Thoracic aorta (tissue), 2 donors: ENCODE results near the gene RBFOX2. TPM values are rescaled to one million over a fixed set of nuclear protein-coding genes. Genes with fewer than 3 reads are reported as not detected.
"Not testable (repeated sequence)": the region's sequence is repeated elsewhere in the genome, so short reads cannot be mapped to it uniquely, and the experiment has no call there.

Experiments used
- ATAC-seq: fragments of 150-250 bp; one replicate; pipeline ENCODE4 v1.8.0; 2017; ENCODE audit warnings: low read depth; ENCODE audit not compliant: insufficient number of reproducible peaks, low FRiP score
- DNase-seq: peaks from one replicate; pipeline ENCODE4 v3.0.0-alpha.2; 2020; ENCODE audit warnings: low spot score
- H3K27ac ChIP-seq, 2 donors: fragments of 200-600 bp; sonication (generic); 1 replicate in 1 of 2; 2 replicates in 1 of 2; pipeline ENCODE4 v1.5.1; 2016; ENCODE audit warnings: mild to moderate bottlenecking in 2 of 2, moderate library complexity in 2 of 2
- H3K27me3 ChIP-seq: fragments of 200-600 bp; sonication (generic); replicated peaks from 2 replicates; pipeline ENCODE4 v1.6.0; 2016; ENCODE audit warnings: mild to moderate bottlenecking; ENCODE audit not compliant: insufficient read depth
- H3K36me3 ChIP-seq: fragments of 200-600 bp; sonication (generic); one replicate; pipeline ENCODE4 v1.5.1; 2016
- H3K4me1 ChIP-seq, 2 donors: fragments of 200-600 bp; sonication (generic); 1 replicate in 1 of 2; 2 replicates in 1 of 2; pipeline versions ENCODE4 v1.5.1 to v1.6.0; 2016; ENCODE audit warnings: low read depth in 2 of 2, mild to moderate bottlenecking in 1 of 2; ENCODE audit not compliant: control insufficient read depth in 1 of 2
- H3K4me3 ChIP-seq: fragments of 200-600 bp; sonication (generic); 2 replicates; pipeline ENCODE4 v1.5.1; 2016; ENCODE audit warnings: mild to moderate bottlenecking
- H3K9me3 ChIP-seq: fragments of 200-600 bp; sonication (generic); 2 replicates; pipeline ENCODE4 v1.5.1; 2016
- total RNA-seq, 2 donors: library from RNA; depleted of rRNA; stranded (reverse); fragments of >200 nt; gene quantifications; one replicate each; pipeline versions ENCODE4 v1.1.0 to v1.2.3, GENCODE V29; 2016
- TF ChIP-seq, protein P1 (sequence below): fragments of 200-600 bp; sonication (generic); IDR thresholded peaks from one replicate; pipeline ENCODE4 v1.5.1; 2019; ENCODE audit warnings: antibody characterized with exemption

The RBFOX2 gene
- total RNA-seq = 100 to 1,000 TPM; 117 to 143 TPM

- TF ChIP-seq, protein P1, sequence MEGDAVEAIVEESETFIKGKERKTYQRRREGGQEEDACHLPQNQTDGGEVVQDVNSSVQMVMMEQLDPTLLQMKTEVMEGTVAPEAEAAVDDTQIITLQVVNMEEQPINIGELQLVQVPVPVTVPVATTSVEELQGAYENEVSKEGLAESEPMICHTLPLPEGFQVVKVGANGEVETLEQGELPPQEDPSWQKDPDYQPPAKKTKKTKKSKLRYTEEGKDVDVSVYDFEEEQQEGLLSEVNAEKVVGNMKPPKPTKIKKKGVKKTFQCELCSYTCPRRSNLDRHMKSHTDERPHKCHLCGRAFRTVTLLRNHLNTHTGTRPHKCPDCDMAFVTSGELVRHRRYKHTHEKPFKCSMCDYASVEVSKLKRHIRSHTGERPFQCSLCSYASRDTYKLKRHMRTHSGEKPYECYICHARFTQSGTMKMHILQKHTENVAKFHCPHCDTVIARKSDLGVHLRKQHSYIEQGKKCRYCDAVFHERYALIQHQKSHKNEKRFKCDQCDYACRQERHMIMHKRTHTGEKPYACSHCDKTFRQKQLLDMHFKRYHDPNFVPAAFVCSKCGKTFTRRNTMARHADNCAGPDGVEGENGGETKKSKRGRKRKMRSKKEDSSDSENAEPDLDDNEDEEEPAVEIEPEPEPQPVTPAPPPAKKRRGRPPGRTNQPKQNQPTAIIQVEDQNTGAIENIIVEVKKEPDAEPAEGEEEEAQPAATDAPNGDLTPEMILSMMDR = no peak
- Histone ChIP-seq H3K9me3 (no peaks in the 10 kb centered on the region), H3K4me1 (peaks cover 6 to 14% of the 10 kb centered on the region in 2 donors), H3K27ac (peak within 1 kb of the TSS; percentile 83 to 97), H3K4me3 (peak within 1 kb of the TSS; percentile 94), H3K36me3 (peaks cover 8% of the 10 kb centered on the region), H3K27me3 (no peaks in the 10 kb centered on the region)
- DNase-seq (peak; percentile 93), ATAC-seq (peak; percentile 89)
Observed at GRCh38 chr22:36028646-36029405, at the start of gene RBFOX2. TSS of gene RBFOX2 (minus strand) at chr22:36028824. CDS start at chr22:36028425, 399 bp downstream.

DNA sequence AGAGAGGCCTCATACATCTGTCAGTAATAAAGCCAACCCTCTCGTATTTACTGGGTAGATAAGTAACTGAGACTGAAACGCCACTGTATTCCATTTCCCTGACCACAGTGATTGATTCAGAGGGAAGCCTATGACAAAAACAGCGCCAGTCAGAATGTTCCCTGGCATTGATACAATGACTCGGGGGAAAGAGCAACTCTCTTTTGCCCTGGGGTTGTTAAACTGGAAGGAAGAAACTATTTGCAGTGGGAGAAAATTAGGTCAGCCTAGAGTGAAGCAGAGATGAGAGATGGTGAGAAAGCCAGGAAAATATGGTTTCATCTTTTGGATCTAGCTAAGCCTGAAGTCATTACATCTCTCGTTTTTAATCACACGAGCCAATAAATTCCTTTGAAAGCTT, 48.6 kb upstream of the RBFOX2 start:
- TF ChIP-seq, protein P1 = no peak
- H3K27ac ChIP-seq = no peak overlapping the region
- no peak for DNase-seq

GRCh38 chr22:36075724-36076123, 47.1 kb upstream of the RBFOX2 start:
- H3K4me1 ChIP-seq = no peaks in the 10 kb centered on the region
- DNase-seq = no peak
- TF ChIP-seq, protein P1 = no peak
- no peak overlapping the region for H3K27ac ChIP-seq
- no peaks in the 10 kb centered on the region for H3K9me3 ChIP-seq
- no peak overlapping the region for H3K4me3 ChIP-seq
- H3K27me3 ChIP-seq = no peaks in the 10 kb centered on the region
- no peak for ATAC-seq
- H3K36me3 ChIP-seq = no peaks in the 10 kb centered on the region

More for the DNA sequence above, 48.6 kb upstream of the RBFOX2 start:
- H3K4me3 ChIP-seq = no peak overlapping the region
- no peaks in the 10 kb centered on the region for H3K36me3 ChIP-seq
- no peaks in the 10 kb centered on the region for H3K27me3 ChIP-seq
- H3K9me3 ChIP-seq = no peaks in the 10 kb centered on the region
- ATAC-seq = no peak
- no peaks in the 10 kb centered on the region for H3K4me1 ChIP-seq

DNA sequence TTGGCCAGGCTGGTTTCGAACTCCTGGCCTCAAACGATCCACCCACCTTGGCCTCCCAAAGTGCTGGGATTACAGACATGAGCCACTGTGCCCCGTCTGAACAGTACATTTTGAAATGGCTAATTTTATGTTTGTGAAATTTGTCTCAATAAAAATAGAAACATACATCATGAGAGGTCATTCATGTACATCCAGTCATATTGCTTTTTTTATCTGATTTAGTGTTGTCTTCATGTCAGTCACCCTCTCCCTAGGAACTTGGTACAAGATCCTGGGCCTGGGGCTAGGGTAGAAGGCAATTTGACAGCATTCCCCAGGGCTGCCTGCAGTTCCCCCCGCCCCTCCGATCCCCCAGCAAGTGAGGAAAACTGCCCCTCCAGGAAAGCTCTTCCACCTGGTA, 46.6 kb upstream of the RBFOX2 start:
- H3K27me3 ChIP-seq = no peaks in the 10 kb centered on the region
- no peaks in the 10 kb centered on the region for H3K4me1 ChIP-seq
- TF ChIP-seq, protein P1 = no peak
- no peaks in the 10 kb centered on the region for H3K9me3 ChIP-seq
- DNase-seq = no peak
- H3K36me3 ChIP-seq = no peaks in the 10 kb centered on the region
- no peak overlapping the region for H3K27ac ChIP-seq
- H3K4me3 ChIP-seq = no peak overlapping the region
- no peak for ATAC-seq

- Histone ChIP-seq H3K27ac (no peak overlapping the region), H3K4me3 (no peak overlapping the region), H3K4me1 (no peaks in the 10 kb centered on the region), H3K9me3 (no peaks in the 10 kb centered on the region), H3K27me3 (no peaks in the 10 kb centered on the region), H3K36me3 (no peaks in the 10 kb centered on the region)
- ATAC-seq (no peak), DNase-seq (no peak)
- TF ChIP-seq, protein P1 = no peak
Observed at GRCh38 chr22:36073476-36073875, 44.9 kb upstream of the RBFOX2 start.

DNA sequence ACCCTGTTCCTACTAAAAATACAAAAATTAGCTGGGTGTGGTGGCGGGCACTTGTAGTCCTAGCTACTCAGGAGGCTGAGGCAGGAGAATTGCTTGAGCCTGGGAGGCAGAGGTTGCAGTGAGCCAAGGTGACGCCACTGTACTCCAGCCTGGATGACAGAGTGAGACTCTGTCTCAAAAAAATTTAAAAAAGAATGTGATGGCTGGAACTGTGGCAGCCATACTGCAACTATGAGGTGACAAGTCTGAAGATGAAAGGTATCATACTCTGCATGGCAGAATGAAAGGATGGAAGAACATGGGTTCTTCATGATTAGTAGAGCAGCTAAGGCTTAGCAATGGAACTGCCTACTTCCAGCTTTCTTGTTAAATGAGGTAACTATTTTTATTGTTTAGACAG, 42.0 kb upstream of the RBFOX2 start:
- H3K4me1 ChIP-seq, H3K4me3 ChIP-seq, H3K27ac ChIP-seq, ATAC-seq, H3K9me3 ChIP-seq, H3K27me3 ChIP-seq, DNase-seq, H3K36me3 ChIP-seq: not testable (repeated sequence)
